ENCODE results near the gene KLHDC1.
"Not testable (repeated sequence)": the region's sequence is repeated elsewhere in the genome, so short reads cannot be mapped to it uniquely, and the experiment has no call there.

KLHDC1 gene, protein sequence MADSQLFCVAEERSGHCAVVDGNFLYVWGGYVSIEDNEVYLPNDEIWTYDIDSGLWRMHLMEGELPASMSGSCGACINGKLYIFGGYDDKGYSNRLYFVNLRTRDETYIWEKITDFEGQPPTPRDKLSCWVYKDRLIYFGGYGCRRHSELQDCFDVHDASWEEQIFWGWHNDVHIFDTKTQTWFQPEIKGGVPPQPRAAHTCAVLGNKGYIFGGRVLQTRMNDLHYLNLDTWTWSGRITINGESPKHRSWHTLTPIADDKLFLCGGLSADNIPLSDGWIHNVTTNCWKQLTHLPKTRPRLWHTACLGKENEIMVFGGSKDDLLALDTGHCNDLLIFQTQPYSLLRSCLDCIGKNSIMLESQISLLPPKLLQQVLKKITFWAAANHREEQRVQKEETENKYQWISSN

DNA sequence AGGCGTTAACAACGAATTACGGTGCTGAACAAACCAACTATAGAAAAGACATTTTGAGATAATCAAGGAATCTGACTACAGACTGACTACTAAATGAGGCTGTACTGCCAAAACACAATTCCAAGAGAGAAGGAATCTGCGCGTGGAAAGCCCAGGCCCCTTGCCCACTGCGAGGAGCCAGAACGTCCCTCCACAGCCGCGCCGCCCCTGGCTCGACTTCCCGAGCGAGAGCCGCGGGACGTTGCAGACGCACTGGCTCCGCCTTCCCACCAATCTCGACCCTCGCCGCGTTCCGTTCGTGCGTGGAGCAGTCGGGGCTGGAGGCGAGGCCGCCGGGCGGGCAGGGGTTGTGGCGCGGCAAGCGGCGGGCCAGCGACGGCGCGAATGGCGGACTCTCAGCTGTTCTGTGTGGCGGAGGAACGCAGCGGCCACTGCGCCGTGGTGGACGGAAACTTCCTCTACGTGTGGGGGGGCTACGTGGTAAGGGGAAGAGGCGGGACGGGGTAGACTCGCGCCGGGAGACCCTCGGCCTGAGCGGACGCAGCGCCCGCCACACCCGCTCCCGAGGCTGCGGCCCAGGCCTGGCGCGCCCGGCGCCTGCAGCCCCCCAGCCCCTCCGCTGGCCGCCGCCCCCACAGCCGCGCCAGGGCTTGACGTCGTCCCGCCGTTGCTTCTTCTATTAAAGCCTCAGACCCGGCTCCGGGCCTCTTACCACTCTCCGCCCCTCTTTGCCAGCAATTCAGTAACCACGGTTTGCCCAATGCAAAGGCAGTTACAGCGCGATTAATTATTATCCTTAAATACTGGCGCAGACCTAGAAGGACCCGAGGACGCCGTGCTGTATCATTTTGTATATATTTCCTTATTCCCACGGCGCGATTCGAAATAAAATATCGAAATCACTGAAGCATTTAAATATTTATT, at the start of gene KLHDC1:
Gene KLHDC1 (plus strand): TSS at position 310 of the 924 bp plus-strand sequence. CDS start 75 bp downstream, at position 385.
- peak; percentile 22 to 26 for DNase-seq

DNA sequence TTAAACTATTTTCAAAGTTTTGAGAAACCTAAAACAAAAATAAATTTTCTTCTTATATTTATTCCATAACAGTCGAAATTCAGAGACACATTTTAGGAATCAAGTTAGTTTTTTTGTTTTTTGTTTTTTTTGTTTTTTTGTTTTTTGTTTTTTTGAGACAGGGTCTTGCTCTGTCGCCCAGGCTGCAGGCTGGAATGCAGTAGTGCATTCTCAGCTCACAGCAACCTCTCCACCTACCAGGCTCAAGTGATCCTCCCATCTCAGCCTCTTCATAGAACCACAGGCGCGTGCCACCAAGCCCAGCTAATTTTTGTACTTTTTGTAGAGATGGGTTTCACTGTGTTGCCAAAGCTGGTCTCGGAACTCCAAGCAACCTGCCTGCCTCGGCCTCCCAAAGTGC, 39.4 kb upstream of the KLHDC1 start:
- DNase-seq: no peak

DNA sequence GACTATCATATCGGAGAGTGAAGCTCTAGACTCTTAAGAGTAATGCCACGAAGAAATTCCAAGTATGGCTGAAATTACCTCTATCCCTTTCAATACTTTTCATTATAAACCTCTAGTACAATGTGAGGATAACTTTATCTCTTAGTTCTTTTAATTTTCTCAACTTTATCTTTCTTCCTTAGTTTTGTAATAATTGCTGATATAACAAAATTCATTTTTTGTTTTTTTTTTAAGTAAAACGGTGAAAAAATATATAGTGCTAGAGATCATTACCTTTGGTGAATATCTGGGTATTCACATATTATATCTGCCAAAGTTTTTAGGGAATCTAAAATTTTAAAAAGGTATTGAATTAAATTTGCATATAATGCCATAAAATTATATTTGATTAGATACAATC, 38.4 kb upstream of the KLHDC1 start:
- no peak for DNase-seq

DNA sequence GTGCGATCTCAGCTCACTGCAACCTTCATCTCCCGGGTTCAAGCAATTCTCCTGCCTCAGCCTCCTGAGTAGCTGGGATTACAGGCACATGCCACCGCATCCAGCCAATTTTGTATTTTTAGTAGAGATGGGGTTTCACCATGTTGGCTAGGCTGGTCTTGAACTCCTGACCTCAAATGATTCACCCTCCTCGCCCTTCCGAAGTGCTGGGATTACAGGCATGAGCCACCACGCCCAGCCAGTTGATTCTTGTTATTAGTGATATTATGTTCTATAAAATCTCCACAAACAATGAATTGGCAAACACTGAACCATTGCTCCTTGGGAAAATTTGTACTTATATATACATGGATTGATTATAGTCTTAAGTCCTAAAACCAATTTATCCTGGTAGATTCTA, 35.4 kb upstream of the KLHDC1 start:
- DNase-seq: not testable (repeated sequence)

DNA sequence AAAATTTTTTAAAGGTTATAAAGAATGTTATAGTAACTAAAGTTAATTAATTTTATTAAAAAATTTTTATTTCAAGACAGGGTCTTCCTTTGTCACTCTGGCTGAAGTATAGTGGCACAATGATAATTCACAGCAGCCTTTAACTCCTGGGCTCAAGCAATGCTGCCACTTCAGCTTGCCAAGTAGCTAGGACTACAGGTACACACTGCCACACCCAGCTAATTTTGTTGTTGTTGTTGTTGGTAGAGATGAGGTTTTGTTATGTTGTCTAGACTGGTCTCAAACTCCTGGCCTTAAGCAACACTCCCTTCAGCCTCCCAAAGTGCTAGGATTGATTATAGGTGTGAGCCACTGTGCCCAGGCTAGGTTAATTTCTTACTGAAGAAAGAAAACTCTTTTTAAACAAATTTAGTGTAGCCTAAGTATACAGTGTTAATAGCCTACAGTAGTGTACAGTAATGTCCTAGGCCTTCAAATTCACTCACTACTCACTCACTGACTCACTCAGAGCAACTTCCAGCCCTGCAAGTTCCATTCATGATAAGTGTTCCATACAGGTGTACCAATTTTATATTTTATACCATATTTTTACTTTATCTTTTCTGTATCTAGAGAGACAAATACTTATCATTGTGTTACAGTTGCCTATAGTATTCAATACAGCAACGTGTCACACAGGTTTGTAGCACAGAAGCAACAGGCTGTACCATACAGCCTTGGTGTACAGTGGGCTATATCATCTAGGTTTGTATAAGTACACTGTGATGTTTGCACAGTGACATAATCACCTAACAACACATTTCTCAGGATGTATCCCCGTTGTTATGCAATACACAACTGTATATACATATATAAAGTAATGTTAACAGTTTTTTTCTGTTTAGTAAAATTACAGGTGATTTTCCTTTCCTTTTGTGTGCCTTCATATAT, 33.1 kb upstream of the KLHDC1 start:
- DNase-seq: no peak

DNA sequence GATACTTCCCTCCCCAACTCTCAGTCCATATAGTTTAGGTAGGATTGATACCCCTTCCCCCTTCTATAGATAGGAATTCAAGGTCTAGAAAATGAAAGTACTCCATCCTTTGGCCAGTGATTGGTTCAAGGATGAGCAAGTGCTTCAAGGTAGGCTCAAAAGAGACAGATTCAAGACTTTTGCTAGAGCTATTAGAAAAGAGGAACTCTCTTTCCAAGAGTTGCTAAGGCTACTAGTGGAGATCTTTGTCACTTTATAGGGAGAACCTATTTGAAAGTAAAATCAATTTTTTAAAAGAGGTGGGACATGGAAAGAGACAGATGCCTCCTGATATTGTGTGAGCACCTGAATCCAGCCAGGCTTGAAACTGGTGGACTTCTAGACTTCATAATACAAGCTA, 22.4 kb upstream of the KLHDC1 start:
- no peak for DNase-seq

DNA sequence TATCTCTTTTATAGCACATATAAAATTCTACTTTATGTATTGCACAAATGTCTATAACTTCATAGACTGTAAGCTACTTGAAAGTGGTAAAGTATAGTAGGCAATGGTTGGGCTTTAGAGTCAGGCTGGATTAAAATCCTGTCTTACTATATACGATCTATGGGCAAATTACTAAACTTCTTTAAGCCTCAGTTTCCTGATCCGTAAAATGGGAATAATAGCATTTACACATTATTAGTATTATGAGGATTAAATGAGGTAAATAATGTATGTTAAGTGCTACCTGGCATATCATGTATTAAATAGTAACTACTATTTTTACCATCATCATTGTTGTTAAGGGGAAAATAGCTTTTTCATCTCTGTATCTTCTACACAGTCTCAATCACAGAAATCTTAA, 19.3 kb upstream of the KLHDC1 start:
- no peak for DNase-seq

DNA sequence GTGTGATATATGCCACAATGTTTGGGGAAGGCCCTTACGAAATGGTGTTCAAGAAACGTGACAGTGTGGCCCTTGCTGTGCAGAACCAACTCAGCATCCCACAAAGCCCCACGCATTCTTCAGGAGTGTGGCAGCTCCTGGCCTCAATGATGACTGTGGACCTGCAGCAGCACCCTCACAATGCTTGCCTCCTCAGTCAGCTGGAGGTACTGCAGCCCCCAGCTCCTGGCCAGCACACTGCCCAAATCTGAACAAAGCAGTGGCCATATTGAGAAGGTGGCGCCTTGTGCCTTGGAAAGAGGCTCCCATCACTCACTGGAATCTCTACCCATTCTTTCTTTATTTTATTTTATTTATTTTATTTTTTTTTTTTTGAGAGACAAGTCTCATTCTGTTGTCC, 15.3 kb upstream of the KLHDC1 start:
- no peak for DNase-seq

DNA sequence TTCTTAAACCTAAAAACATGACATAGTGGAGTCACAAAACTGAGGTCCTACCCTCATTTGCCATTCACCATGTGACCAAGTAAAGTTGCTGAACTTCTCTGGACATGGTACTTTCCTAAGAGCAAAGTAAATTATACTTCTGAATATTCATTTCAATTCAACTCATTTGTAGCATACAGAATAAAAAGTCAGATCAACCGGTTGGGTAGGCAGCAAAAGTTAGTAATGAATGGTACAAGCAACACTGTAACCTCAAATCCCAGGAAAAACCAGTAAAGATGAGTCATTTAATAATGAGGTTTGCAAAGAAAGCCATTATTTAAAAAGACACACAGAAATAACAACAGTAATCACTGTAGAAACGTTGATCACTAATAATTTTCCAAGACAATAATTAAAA, 13.6 kb upstream of the KLHDC1 start:
- DNase-seq: no peak

DNA sequence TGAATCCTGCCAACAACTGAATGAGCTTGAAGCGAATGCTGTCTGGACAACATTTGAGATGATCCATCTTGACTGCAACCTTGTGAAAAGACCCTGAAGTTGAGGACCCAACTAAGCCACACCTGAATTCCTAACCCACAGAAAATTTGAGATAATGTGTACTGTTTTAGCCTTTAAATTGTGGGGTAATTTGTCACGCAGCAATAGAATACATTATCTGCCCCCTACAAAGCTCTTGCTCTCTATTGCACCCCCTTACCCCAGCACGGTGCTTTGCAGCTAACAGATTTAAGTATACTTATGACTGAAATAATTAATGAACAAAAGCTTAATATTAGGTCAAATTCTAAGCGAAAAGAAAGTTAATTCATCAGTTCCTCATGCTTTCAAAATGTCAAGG, 6.5 kb upstream of the KLHDC1 start:
- DNase-seq: no peak

DNA sequence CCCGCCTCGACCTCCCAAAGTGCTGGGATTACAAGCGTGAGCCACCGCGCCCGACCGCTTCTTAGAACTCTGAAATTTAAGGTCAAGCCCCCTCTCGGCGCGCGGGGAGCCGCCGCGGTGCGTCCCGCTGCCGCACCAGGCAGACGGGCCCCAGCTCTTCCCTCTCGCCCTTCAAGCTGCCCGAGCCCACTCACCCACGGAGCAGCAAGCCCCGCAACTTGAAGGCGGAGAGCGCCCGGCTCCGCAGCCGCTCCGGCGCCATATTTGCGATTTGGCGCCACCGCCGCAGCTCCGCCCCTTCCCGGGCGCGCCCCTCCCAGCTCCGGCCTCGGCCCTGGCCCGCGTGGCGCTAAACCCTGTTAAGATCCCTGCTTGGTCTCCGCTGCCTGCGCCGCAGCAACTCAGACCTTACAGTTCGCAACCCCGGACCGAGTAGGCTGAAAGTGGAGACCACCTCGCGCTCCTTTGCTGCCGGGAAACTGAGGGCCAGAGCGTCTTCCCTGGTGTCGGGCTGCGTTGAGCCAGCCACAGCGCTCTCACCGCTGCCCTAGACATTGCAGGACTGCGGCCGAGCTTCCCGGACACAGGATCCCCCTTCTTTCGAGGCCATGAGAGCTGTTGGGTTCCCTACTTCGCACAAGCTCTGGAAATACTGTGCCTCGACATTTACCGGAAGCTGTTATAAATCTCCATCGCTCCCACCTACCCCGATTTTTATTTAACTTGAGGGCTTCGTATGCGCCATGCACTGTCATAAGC, 4.8 kb upstream of the KLHDC1 start, which contains the start of gene POLE2:
Gene POLE2 (minus strand): TSS at position 273 of the 759 bp plus-strand sequence. CDS start 11 bp downstream, at position 262.
- peak; percentile 31 to 36 for DNase-seq

DNA sequence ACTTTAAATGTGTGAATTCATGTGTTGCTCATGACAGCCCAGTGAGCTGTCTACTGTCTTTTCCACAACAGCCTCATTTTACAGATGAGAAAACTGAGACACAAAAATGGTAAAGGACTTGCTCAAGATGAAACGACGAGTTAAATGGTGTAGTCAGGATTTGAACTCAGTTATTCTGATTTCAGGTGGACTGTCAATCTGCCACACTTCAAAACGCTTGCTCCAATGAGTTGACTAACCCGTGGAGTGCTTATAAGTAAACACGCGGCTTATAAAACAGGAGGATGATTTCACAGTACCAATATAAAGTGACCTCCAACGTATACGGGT, 4.3 kb upstream of the KLHDC1 start:
- no peak for DNase-seq

DNA sequence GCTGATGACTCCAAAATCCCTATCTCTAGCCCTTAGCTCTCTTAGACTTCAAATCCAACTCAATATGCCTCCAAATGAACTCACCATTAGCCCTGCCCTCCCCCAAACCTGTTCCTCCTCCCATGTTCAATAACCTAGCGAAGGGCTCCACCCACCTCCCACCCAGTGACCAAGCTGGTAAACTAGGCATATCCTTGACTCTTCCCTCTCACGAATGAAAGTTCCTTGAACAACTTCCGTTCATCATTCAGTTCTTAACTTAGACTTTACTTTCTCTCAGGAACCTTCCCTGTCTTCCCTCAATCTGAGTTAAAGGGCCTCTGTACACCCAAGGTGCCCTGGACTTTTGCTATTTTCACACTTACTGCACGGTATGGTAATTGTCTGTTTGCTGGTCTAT, 1.9 kb upstream of the KLHDC1 start:
- no peak for DNase-seq

DNA sequence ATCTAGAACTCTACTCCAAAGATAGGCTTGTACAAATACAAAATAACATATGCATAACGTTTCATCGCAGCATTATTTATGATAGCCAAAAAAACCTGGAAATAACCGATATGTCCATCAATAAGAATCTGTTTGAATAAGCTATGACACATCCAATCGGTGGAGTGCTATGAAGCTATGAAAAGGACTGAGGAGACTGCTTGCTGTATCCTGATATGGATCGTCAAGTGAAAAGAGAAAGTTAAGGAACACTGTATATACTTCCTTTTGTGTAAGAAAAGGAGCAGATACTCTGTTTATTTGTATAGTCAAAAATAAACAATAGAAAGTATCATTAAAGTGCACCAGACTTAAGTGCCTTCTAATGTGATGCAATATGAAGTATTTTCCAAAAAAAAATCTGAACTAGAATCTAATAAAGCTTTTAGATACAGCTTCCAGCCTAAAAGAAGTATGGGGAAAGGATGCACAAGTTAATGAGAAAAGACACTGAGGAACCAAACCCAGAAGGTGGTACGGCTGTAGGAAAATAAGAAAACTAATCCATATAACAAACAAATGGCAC, 645 bp upstream of the KLHDC1 start:
- no peak for DNase-seq

DNA sequence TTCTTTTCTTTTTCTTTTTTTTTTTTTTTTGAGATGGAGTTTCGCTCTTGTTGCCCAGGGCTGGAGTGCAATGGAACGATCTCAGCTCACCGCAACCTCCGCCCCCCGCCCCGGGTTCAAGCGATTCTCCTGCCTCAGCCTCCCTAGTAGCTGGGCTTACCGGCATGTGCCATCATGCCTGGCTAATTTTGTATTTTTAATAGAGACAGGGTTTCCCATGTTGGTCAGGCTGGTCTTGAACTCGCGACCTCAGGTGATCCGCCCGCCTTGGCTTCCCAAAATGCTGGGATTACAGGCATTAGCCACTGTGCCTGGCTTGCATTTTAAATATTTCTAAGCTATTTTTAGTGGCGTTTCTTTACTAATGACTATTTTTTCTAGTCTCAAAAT, 810 bp downstream of the KLHDC1 start:
- DNase-seq: not testable (repeated sequence)

DNA sequence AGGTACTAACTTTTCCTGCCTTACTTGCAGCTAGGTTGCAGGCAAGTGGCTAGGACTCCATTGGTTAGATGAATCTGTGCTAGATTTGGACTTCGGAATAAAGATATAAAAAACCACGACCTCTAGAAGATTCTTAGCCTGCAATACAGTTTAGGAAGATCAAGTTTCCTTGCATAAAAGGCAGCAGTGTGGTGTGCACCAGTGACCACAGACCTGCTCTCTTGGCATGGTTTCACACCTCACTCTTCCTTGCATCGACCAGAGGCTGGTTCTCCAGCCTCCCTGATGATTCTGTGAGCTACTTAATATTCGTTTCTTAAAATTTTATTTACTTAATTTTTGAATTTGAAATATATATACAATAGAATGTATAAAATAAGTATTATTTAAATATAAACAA, 9.8 kb downstream of the KLHDC1 start:
- no peak for DNase-seq

DNA sequence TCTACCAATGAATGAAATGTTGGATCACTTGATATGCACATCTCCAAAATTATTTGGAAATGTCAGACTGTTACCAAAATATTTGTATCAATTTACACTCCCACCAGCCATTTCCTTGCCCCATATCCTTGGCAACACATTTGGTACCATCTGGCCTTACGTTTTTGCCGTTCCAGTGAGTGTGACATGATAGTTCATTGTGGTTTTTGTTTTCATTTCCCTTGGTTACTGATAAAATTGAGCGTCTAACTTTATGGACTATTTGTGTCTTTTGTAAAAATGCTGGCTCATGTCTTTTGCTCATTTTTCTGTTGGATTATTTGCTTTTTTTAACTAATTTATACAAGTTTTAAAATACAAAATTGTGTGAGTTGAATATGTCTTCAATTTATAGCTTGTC, 11.0 kb downstream of the KLHDC1 start:
- DNase-seq: no peak

DNA sequence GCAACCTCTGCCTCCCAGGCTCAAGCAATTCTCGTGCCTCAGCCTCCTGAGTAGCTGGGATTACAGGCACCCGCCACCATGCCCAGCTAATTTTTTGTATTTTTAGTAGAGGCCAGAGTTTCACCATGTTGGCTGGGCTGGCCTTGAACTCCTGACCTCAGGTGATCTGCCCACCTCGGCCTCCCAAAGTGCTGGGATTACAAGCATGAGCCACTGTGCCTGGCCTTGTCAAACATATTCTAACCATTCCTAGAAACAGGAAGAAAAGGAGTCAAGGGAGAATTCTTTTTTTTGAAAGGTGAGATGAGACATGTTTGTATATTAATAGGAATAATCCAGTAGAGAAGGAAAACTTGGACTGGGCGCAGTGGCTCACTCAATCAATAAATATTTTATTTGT, 11.6 kb downstream of the KLHDC1 start:
- DNase-seq: not testable (repeated sequence)

DNA sequence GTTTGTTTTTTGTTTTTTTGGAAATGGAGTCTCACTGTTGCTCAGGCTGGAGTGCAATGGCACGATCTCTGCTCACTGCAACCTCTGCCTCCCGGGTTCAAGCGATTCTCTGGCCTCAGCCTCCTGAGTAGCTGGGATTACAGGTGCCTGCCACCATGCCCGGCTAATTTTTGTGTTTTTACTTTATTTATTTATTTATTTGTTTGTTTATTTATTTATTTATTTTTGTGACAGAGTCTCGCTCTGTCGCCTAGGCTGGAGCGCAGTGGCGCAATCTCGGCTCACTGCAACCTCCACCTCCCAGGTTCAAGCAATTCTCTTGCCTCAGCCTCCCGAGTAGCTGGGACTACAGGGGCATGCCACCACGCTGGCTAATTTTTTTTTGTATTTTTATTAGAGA, 18.1 kb downstream of the KLHDC1 start:
- DNase-seq: not testable (repeated sequence)

DNA sequence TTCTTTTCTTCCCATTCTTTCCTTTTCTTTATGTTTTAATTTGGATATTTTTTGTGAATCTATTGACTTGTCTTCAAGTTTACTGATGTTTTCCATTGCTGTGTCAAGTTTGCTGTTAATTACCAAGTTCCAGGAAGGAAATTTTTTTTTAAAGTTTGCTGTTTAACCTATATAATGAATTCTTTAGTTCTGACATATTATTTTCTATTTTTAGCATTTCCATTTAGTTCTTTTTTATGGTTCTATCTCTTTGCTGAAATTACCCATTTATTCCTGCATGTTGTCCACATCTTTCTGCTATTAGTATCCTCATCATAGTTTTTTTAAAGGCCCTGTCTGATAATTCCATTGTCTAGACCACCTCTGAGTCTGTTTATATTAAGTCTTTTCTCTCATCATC, 27.8 kb downstream of the KLHDC1 start:
- DNase-seq: no peak

DNA sequence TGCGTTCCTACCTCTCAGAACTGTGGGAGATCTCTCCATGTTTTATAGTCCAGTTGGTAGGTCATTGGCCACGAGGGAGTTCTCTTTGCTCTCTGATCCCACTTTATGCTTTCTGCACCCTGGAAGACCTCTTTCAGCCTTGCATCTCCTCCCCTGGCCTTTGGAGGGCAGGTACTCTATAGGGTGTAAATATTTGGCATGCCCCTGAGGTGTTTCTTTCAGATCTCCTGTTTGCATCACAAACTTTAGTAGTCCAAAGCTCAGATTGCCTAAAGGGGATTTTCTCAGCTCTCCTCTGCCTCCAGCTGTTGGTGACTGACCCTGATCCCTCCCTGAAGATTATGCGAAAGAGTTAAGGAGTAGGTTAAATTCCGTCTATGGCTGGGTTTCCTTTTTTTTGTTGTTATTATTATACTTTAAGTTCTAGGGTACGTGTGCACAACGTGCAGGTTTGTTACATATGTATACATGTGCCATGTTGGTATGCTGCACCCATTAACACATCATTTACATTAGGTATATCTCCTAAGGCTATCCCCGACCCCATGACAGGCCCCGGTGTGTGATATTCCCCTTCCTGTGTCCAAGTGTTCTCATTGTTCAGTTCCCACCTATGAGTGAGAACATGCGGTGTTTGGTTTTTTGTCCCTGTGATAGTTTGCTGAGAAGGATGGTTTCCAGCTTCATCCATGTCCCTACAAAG, 29.0 kb downstream of the KLHDC1 start:
- not testable (repeated sequence) for DNase-seq
